GM12892 (cell line): ENCODE results near the gene FBXL13.

ENCODE experiments used
- POLR2A ChIP-seq: IDR thresholded peaks from 2 replicates; pipeline ENCODE4 v1.6.1; 2011; ENCODE audit warnings: low read depth, low read length, control low read depth
- POLR2AphosphoS5 ChIP-seq: IDR thresholded peaks from 2 replicates; pipeline ENCODE4 v1.6.1; 2011; ENCODE audit warnings: low read depth, low read length, control low read depth
- TAF1 ChIP-seq: IDR thresholded peaks from 2 replicates; pipeline ENCODE4 v1.6.1; 2011; ENCODE audit warnings: low read depth, mild to moderate bottlenecking, control low read depth, low read length, borderline replicate concordance

DNA sequence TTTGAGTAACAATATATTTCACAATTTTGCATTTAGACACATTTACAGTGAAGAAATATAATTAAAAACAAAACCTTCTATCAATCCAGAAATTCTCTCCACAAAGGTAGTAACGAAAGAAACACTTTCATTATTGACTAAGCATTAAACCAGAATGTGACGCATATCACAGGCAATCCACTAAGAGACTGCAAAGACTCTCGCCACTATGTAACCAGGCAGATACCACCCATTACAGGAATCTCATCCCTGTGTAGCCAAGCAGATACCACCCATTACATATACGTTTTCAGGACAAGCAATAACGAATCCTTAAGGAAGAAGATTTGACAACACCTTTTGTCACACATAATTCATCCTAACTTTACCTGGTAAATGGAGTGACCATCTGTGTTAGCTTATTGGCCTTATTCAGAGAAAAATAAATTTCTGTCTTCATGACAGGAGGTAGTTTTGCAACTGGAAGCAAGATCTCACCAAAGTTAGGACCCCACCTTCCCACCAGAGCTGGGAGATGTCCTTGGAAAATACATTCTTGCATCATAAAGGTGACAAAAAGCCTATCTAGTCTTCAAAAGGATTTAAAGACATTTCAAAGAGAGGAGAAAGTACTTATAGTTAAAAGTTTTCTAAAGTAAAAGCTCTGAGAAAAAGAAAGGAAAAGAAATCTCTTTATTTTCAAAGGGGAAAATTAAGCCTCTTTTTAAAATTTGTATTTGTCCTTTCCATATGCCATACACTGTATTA, 131.0 kb downstream of the FBXL13 start:
- TF ChIP-seq POLR2AphosphoS5 (no peak), TAF1 (no peak), POLR2A (no peak)
